Effector memory CD4-positive, alpha-beta T cell (primary cell): Measurements from ENCODE around the gene TMTC1.

Source experiments
- DNase-seq, 3 donors: peaks; one replicate each; pipeline ENCODE4 v3.0.0-alpha.2; 2020
- H3K27ac ChIP-seq: 2 replicates; pipeline ENCODE4 v1.7.0; 2013; ENCODE audit warnings: mild to moderate bottlenecking, low read length, moderate library complexity; ENCODE audit not compliant: insufficient read depth, poor library complexity, severe bottlenecking
- H3K27me3 ChIP-seq: replicated peaks from 2 replicates; pipeline ENCODE4 v1.7.0; 2013; ENCODE audit warnings: mild to moderate bottlenecking, low read length; ENCODE audit not compliant: insufficient read depth, control insufficient read depth, poor library complexity, severe bottlenecking
- H3K36me3 ChIP-seq: 2 replicates; pipeline ENCODE4 v1.7.0; 2013; ENCODE audit warnings: mild to moderate bottlenecking, low read length, moderate library complexity; ENCODE audit not compliant: control insufficient read depth, insufficient read depth
- H3K4me1 ChIP-seq: 2 replicates; pipeline ENCODE4 v1.7.0; 2013; ENCODE audit warnings: low read length, mild to moderate bottlenecking; ENCODE audit not compliant: control insufficient read depth, insufficient read depth, poor library complexity, severe bottlenecking
- H3K4me3 ChIP-seq: 2 replicates; pipeline ENCODE4 v1.7.0; 2013; ENCODE audit warnings: low read length, low read depth, mild to moderate bottlenecking; ENCODE audit not compliant: insufficient read depth, poor library complexity, severe bottlenecking
- H3K9me3 ChIP-seq: 2 replicates; pipeline ENCODE4 v1.7.0; 2013; ENCODE audit warnings: mild to moderate bottlenecking, low read length, moderate library complexity; ENCODE audit not compliant: control insufficient read depth

TMTC1 gene

DNA sequence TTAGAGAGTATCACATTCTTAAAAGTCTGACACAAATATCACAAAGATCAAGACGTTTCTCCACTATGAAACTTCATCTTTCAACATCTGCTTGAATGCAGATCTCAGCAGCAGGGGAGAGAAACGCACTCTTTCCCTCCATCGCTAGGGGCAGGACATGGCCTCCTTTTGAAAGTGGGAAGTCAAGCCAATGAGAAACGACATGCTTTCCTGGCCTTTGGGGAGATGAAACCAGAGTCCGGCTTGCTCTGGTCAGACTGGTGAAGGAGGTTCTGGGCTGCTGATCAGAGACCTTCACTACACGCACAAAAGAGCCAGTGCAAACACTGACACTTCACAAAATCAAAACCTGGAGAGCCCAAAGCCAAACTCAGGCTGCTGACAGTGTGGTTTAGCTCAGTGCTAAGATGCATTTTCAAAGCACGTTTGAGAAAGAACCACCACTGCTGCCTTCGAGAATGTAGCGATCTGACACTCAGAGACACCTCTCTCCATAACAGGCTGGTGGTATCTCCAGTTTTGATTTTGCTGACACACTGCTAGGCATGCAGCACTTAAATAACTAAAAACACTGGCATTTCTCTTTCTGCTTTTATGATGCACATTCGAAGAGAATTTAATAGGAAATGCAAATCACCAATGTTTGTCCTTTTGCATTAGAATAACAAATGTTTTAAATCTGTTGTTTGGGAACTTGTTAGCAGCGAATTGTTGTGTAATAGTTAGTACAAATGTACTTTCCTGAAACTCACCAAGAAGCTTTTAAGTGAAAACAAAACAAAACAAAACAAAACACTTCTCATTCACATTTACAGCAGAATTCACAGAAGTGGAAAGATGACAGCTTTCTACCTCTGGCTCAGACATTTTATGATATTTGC, 192.4 kb downstream of the TMTC1 start:
- no peaks in the 10 kb centered on the region for H3K27me3 ChIP-seq
- no peaks in the 10 kb centered on the region for H3K4me1 ChIP-seq
- DNase-seq, result no peak
- H3K27ac ChIP-seq, result no peak overlapping the region
- no peaks in the 10 kb centered on the region for H3K9me3 ChIP-seq
- H3K4me3 ChIP-seq, result no peak overlapping the region
- no peaks in the 10 kb centered on the region for H3K36me3 ChIP-seq

GRCh38 chr12:29589851-29590250, 193.9 kb downstream of the TMTC1 start:
- Histone ChIP-seq H3K27me3 (no peaks in the 10 kb centered on the region), H3K27ac (no peak overlapping the region), H3K4me1 (no peaks in the 10 kb centered on the region), H3K36me3 (no peaks in the 10 kb centered on the region), H3K4me3 (no peak overlapping the region), H3K9me3 (no peaks in the 10 kb centered on the region)
- DNase-seq, result no peak

- no peak for DNase-seq
- Histone ChIP-seq H3K4me1 (no peaks in the 10 kb centered on the region), H3K27me3 (no peaks in the 10 kb centered on the region), H3K4me3 (no peak overlapping the region), H3K27ac (no peak overlapping the region), H3K9me3 (no peaks in the 10 kb centered on the region), H3K36me3 (no peaks in the 10 kb centered on the region)
These were observed 194.4 kb downstream of the TMTC1 start for GRCh38 chr12:29589286-29589820.

DNA sequence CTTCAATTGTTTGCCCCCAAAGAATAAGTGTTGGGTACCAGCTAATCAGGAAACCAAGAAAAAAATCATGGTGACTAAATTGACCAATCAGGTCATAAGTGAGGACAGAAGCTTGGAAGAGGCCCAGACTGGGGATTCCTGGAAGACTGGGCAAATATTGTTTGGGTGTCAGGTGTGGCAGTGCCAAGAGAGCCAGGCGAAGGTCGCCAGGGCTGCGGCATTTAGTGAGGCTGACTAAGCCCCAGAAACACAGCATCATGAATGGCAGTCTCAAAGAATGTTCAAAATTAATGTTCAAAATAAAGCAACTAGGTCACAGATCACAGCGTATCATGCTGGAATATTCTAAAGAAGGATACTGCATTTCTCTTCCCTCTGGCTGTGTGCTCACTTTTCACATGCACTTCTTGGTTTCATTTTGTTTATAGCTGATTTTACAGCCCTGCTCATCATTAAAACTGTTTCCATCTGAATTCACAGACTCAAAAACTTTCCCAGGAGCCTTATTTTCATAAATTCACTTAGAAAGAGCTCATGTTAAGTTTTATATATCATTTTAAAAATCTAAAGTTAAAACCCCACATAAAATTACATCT, 201.0 kb downstream of the TMTC1 start:
- Histone ChIP-seq H3K4me3 (no peak overlapping the region), H3K9me3 (no peaks in the 10 kb centered on the region), H3K27ac (no peak overlapping the region), H3K4me1 (no peaks in the 10 kb centered on the region), H3K36me3 (no peaks in the 10 kb centered on the region), H3K27me3 (no peaks in the 10 kb centered on the region)
- DNase-seq, result no peak

DNA sequence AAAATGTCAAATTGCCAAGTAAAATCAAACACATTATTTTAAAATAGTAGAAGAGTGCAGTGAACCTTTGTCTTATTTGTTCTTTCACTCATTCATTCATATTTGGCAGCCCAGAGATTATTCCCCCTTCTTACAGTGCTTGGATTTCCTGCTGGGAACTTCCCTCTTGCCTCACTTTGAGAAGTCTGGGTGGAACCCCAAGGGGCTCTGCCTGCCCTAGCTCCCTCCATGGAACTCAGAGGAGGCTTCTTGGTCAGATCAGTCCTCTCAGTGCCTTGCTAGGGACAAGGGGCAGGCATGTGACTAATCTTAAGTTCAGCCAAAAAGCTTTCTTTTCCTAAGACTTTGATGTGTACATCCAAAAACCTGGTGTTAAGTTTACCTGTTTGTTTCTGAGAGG, 201.6 kb downstream of the TMTC1 start:
- Histone ChIP-seq H3K36me3 (no peaks in the 10 kb centered on the region), H3K27me3 (no peaks in the 10 kb centered on the region), H3K4me1 (no peaks in the 10 kb centered on the region), H3K9me3 (no peaks in the 10 kb centered on the region), H3K4me3 (no peak overlapping the region), H3K27ac (no peak overlapping the region)
- DNase-seq, result no peak

GRCh38 chr12:29581631-29582030, 202.1 kb downstream of the TMTC1 start:
- no peaks in the 10 kb centered on the region for H3K9me3 ChIP-seq
- no peaks in the 10 kb centered on the region for H3K27me3 ChIP-seq
- no peaks in the 10 kb centered on the region for H3K36me3 ChIP-seq
- H3K4me1 ChIP-seq, result no peaks in the 10 kb centered on the region
- no peak overlapping the region for H3K27ac ChIP-seq
- no peak for DNase-seq
- H3K4me3 ChIP-seq, result no peak overlapping the region

DNA sequence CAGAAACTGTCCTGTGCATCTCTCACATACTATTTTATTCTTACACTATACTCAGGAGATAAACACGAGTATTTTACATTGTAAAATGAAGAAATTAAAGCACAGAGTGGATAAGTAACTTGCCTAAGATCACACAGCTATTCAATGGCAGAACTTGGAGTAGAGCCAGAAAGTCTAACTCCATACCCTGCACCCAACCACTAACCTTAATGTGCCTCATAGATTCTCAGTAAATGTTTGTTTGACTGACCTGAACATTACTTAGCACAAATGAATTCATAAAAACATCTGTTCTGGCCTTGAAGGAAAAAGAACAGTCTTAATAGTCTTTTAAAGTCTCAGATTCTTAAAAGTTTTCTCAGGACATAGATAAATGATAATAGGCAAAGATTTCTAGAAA, 202.8 kb downstream of the TMTC1 start:
- DNase-seq, result no peak
- Histone ChIP-seq H3K4me3 (no peak overlapping the region), H3K4me1 (no peaks in the 10 kb centered on the region), H3K27ac (no peak overlapping the region), H3K9me3 (no peaks in the 10 kb centered on the region), H3K36me3 (no peaks in the 10 kb centered on the region), H3K27me3 (no peaks in the 10 kb centered on the region)

GRCh38 chr12:29578731-29579130, 205.0 kb downstream of the TMTC1 start:
- DNase-seq, result no peak
- Histone ChIP-seq H3K9me3 (no peaks in the 10 kb centered on the region), H3K4me1 (no peaks in the 10 kb centered on the region), H3K27ac (no peak overlapping the region), H3K36me3 (no peaks in the 10 kb centered on the region), H3K27me3 (no peaks in the 10 kb centered on the region), H3K4me3 (no peak overlapping the region)

GRCh38 chr12:29578070-29578469, 205.7 kb downstream of the TMTC1 start:
- Histone ChIP-seq H3K36me3 (no peaks in the 10 kb centered on the region), H3K9me3 (no peaks in the 10 kb centered on the region), H3K27ac (no peak overlapping the region), H3K4me3 (no peak overlapping the region), H3K4me1 (no peaks in the 10 kb centered on the region), H3K27me3 (no peaks in the 10 kb centered on the region)
- DNase-seq, result no peak

GRCh38 chr12:29574500-29574899, 209.2 kb downstream of the TMTC1 start:
- Histone ChIP-seq H3K27me3 (no peaks in the 10 kb centered on the region), H3K36me3 (no peaks in the 10 kb centered on the region), H3K4me3 (no peak overlapping the region), H3K9me3 (no peaks in the 10 kb centered on the region), H3K27ac (no peak overlapping the region), H3K4me1 (no peaks in the 10 kb centered on the region)
- DNase-seq, result no peak
